Neural progenitor cell (in vitro differentiated cells): ENCODE measurements around the gene PSG11.
"Not testable (repeated sequence)": the region's sequence is repeated elsewhere in the genome, so short reads cannot be mapped to it uniquely, and the experiment has no call there.

Source experiments
- CTCF ChIP-seq: fragments of 200-600 bp; sonication (generic); IDR thresholded peaks from 2 replicates; pipeline ENCODE4 v1.5.1; 2017; ENCODE audit warnings: antibody characterized with exemption, mild to moderate bottlenecking
- EZH2phosphoT487 ChIP-seq: fragments of 200-600 bp; sonication (generic); IDR thresholded peaks from 2 replicates; pipeline ENCODE4 v1.6.1; 2017; ENCODE audit warnings: antibody characterized with exemption

- not testable (repeated sequence) for TF ChIP-seq CTCF, EZH2phosphoT487
Measured at GRCh38 chr19:43027061-43027460, 792 bp upstream of the PSG11 start.
